CD4-positive, alpha-beta T cell (primary cell): ENCODE data around the gene ANKLE1. TPM values are rescaled to one million over a fixed set of nuclear protein-coding genes. Genes with fewer than 3 reads are reported as not detected.

Source experiments
- ATAC-seq: fragments of 200-7000 bp; cut with Tn5 transposase; one replicate; pipeline ENCODE4 v1.10.0; 2022; ENCODE audit warnings: mild to moderate bottlenecking; ENCODE audit not compliant: poor library complexity
- CTCF ChIA-PET: fragments of 350-600 bp; sonication (Branson Sonifier 250); formaldehyde crosslinking; loops from one replicate; lab custom pipeline; 2021; ENCODE audit warnings: antibody characterized with exemption, inconsistent platforms; lab: Charles Lee
- POLR2A ChIA-PET: fragments of 350-600 bp; sonication (Branson Sonifier 250); formaldehyde crosslinking; loops from one replicate; lab custom pipeline; 2021; ENCODE audit warnings: antibody characterized with exemption, inconsistent platforms; lab: Charles Lee
- DNase-seq, 14 experiments: peaks; one replicate each; pipeline ENCODE4 v3.0.0-alpha.2; 2013 to 2020; ENCODE audit warnings: mixed read lengths in 2 of 14
- H3K27ac ChIP-seq, 2 donors: one replicate each; pipeline versions ENCODE4 v1.5.1 to v1.7.0; 2013; ENCODE audit warnings: low read length in 2 of 2, low read depth in 1 of 2, mild to moderate bottlenecking in 1 of 2
- H3K27me3 ChIP-seq, 2 experiments: 1 replicate in 1 of 2; 2 replicates in 1 of 2; pipeline versions ENCODE4 v1.6.1 to v1.7.0; 2013; ENCODE audit warnings: low read length in 2 of 2, control low read depth in 1 of 2, mild to moderate bottlenecking in 1 of 2, moderate library complexity in 1 of 2; ENCODE audit not compliant: insufficient read depth in 2 of 2, control insufficient read depth in 1 of 2
- H3K36me3 ChIP-seq: one replicate; pipeline ENCODE4 v1.6.1; 2013; ENCODE audit warnings: low read length, control low read depth; ENCODE audit not compliant: insufficient read depth
- H3K4me1 ChIP-seq: one replicate; pipeline ENCODE4 v1.6.1; 2013; ENCODE audit warnings: low read length, control low read depth; ENCODE audit not compliant: insufficient read depth
- H3K4me3 ChIP-seq: one replicate; pipeline ENCODE4 v1.5.1; 2013; ENCODE audit warnings: mild to moderate bottlenecking, low read length, moderate library complexity
- H3K9me3 ChIP-seq, 2 experiments: 1 replicate in 1 of 2; 2 replicates in 1 of 2; pipeline versions ENCODE4 v1.6.1 to v1.7.0; 2013; ENCODE audit warnings: low read length in 2 of 2, mild to moderate bottlenecking in 2 of 2, control low read depth in 1 of 2, moderate library complexity in 1 of 2; ENCODE audit not compliant: control insufficient read depth in 1 of 2, insufficient read depth in 1 of 2
- H3K27ac Mint-ChIP-seq: one replicate; pipeline ENCODE4 v1.8.0; 2020; ENCODE audit warnings: mixed read lengths
- H3K27me3 Mint-ChIP-seq: one replicate; pipeline ENCODE4 v1.8.0; 2021; ENCODE audit warnings: mixed read lengths
- H3K36me3 Mint-ChIP-seq: one replicate; pipeline ENCODE4 v1.8.0; 2021; ENCODE audit warnings: low read depth, mixed read lengths
- H3K4me1 Mint-ChIP-seq: one replicate; pipeline ENCODE4 v1.8.0; 2021; ENCODE audit warnings: low read depth, mixed read lengths
- H3K4me3 Mint-ChIP-seq: one replicate; pipeline ENCODE4 v1.8.0; 2020; ENCODE audit warnings: mild to moderate bottlenecking, mixed read lengths
- H3K9me3 Mint-ChIP-seq: one replicate; pipeline ENCODE4 v1.8.0; 2020; ENCODE audit warnings: mixed read lengths
- intact Hi-C, 2 experiments: fragments of 100-400 bp; cut with DNase I in 1 of 2; cut with micrococcal nuclease in 1 of 2; formaldehyde crosslinking; loops; one replicate each; pipeline versions ENCODE4 v1.15.1 to v1.9.0; 2023 to 2025; cut with DNase I, micrococcal nuclease
- total RNA-seq, 174 experiments: library from RNA in 2 of 174; stranded (reverse) in 2 of 174; gene quantifications; one replicate each; pipeline ENCODE4 v1.2.3 and lab custom pipeline; 2021 to 2026
- TF ChIP-seq, protein P1 (sequence below): fragments of 200-600 bp; IDR thresholded peaks from one replicate; pipeline ENCODE4 v1.8.0; 2022; ENCODE audit warnings: antibody characterized with exemption, mild to moderate bottlenecking

The ANKLE1 gene
- total RNA-seq, 2 experiments from 2014 or later = 0.85 to 1.9 TPM

GRCh38 chr19:17289489-17289888 is 7.8 kb downstream of the ANKLE1 start:
- CTCF ChIA-PET = no interaction called here
- no peak overlapping the region for H3K4me3 ChIP-seq
- H3K27ac Mint-ChIP-seq = no peak overlapping the region
- no peak overlapping the region for H3K4me3 Mint-ChIP-seq
- H3K27me3 Mint-ChIP-seq = peaks cover 4% of the 10 kb centered on the region
- peaks cover 0 to 5% of the 10 kb centered on the region in 2 experiments for H3K9me3 ChIP-seq
- H3K9me3 Mint-ChIP-seq = no peaks in the 10 kb centered on the region
- H3K27ac ChIP-seq = no peak overlapping the region
- intact Hi-C loops = no loop called here
- peaks cover 9% of the 10 kb centered on the region for H3K4me1 Mint-ChIP-seq
- DNase-seq (peak in 5 of 14 experiments; percentile 18 to 65 (median 32)), ATAC-seq (no peak)
- peaks cover 18% of the 10 kb centered on the region for H3K4me1 ChIP-seq
- no peaks in the 10 kb centered on the region for H3K36me3 Mint-ChIP-seq
- POLR2A ChIA-PET = no interaction called here
- H3K27me3 ChIP-seq = no peaks in the 10 kb centered on the region
- no peaks in the 10 kb centered on the region for H3K36me3 ChIP-seq
- TF ChIP-seq, protein P1, sequence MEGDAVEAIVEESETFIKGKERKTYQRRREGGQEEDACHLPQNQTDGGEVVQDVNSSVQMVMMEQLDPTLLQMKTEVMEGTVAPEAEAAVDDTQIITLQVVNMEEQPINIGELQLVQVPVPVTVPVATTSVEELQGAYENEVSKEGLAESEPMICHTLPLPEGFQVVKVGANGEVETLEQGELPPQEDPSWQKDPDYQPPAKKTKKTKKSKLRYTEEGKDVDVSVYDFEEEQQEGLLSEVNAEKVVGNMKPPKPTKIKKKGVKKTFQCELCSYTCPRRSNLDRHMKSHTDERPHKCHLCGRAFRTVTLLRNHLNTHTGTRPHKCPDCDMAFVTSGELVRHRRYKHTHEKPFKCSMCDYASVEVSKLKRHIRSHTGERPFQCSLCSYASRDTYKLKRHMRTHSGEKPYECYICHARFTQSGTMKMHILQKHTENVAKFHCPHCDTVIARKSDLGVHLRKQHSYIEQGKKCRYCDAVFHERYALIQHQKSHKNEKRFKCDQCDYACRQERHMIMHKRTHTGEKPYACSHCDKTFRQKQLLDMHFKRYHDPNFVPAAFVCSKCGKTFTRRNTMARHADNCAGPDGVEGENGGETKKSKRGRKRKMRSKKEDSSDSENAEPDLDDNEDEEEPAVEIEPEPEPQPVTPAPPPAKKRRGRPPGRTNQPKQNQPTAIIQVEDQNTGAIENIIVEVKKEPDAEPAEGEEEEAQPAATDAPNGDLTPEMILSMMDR = no peak

- no peaks in the 10 kb centered on the region for H3K27me3 ChIP-seq
- peak overlapping the region; percentile 83 for H3K4me3 ChIP-seq
- no peaks in the 10 kb centered on the region for H3K36me3 ChIP-seq
- ChIA-PET POLR2A (interaction anchor here (0.5 to 3.2 kb wide), 11 partner anchors 11 to 167 kb away, joined by 3 to 18 read pairs (median 3); partner anchors contain the start of genes ABHD8, DDA1, MRPL34 and MVB12A), CTCF (interaction anchor here (0.7 to 1.8 kb wide), 17 partner anchors 10 to 204 kb away, joined by 3 to 27 read pairs (median 5); partner anchors contain the start of genes ABHD8, ANKLE1, ANO8 and BABAM1)
- H3K9me3 Mint-ChIP-seq = no peaks in the 10 kb centered on the region
- peaks cover 18% of the 10 kb centered on the region for H3K4me1 ChIP-seq
- DNase-seq (peak; percentile 58 to 91 (median 71)), ATAC-seq (peak; percentile 98)
- peaks cover 0 to 5% of the 10 kb centered on the region in 2 experiments for H3K9me3 ChIP-seq
- H3K36me3 Mint-ChIP-seq = no peaks in the 10 kb centered on the region
- peak overlapping the region; percentile 92 for H3K4me3 Mint-ChIP-seq
- H3K27ac Mint-ChIP-seq = peak overlapping the region; percentile 19
- H3K27ac ChIP-seq = no peak overlapping the region
- peaks cover 9% of the 10 kb centered on the region for H3K4me1 Mint-ChIP-seq
- TF ChIP-seq, protein P1 = peak; percentile 84
- H3K27me3 Mint-ChIP-seq = peaks cover 4% of the 10 kb centered on the region
- intact Hi-C loops = loop anchor here (1.0 to 5.0 kb wide), 8 partner anchors 11 to 175 kb away; partner anchors contain the start of genes ABHD8 (in 1 of the 2), ANO8 (in 1 of the 2), GTPBP3 (in 1 of the 2) and MRPL34 (in 1 of the 2)
These were observed 10.8 kb downstream of the ANKLE1 start for GRCh38 chr19:17292301-17293074.

DNA sequence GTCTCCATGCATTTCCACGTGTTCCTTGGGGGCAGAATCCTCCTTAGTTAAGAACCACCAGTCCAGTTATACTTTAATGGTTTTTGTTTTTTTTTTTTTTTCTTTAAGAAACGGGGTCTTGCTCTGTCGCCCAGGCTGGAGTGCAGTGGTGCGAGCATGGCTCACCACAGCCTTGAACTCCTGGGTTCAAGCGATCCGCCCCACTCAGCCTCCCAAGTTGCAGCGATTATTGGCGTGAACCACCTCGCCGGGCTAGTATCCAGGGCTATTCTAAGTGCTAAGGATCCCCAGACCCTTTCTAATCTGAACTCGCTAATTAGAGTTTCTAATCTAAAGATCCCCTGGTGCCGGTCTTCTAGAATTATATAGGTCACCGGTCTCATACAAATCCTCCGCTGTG is 11.9 kb downstream of the ANKLE1 start:
- Mint-ChIP-seq H3K4me1 (peaks cover 9% of the 10 kb centered on the region), H3K9me3 (no peaks in the 10 kb centered on the region), H3K4me3 (no peak overlapping the region), H3K36me3 (no peaks in the 10 kb centered on the region), H3K27me3 (no peaks in the 10 kb centered on the region), H3K27ac (no peak overlapping the region)
- no peaks in the 10 kb centered on the region for H3K27me3 ChIP-seq
- H3K4me1 ChIP-seq = peaks cover 18% of the 10 kb centered on the region
- CTCF ChIA-PET = interaction anchor here (0.8 to 1.8 kb wide), 10 partner anchors 10 to 114 kb away, joined by 3 to 17 read pairs (median 5); partner anchors contain the start of genes ABHD8, ANKLE1, ANO8 and BABAM1
- no peak overlapping the region for H3K27ac ChIP-seq
- H3K4me3 ChIP-seq = no peak overlapping the region
- intact Hi-C loops = loop anchor here (1.0 to 5.0 kb wide), 5 partner anchors 12 to 174 kb away; partner anchors contain the start of genes ANO8 (in 1 of the 2), GTPBP3 (in 1 of the 2) and MRPL34 (in 1 of the 2)
- POLR2A ChIA-PET = interaction anchor here (1.6 to 3.2 kb wide), 3 partner anchors 12 to 40 kb away, joined by 10 to 18 read pairs (median 11); partner anchors contain the start of genes DDA1 and MRPL34
- DNase-seq (no peak), ATAC-seq (no peak)
- TF ChIP-seq, protein P1 = no peak
- H3K36me3 ChIP-seq = no peaks in the 10 kb centered on the region
- peaks cover 0 to 9% of the 10 kb centered on the region in 2 experiments for H3K9me3 ChIP-seq
